Measurements from ENCODE around the gene ALDH9A1.

- TF ChIP-seq POLR2A (IDR thresholded peaks at IDR 0.05) (no peak), CTCF (IDR thresholded peaks at IDR 0.05) (no peak)
Measured at GRCh38 chr1:165680303-165680702, 18.1 kb downstream of the ALDH9A1 start.

Measured in adrenal gland (tissue), 5 donors.